HUES48 (cell line): ENCODE data around the gene TPM3.

Experiments used
- H3K27ac ChIP-seq: one replicate; pipeline ENCODE4 v1.7.0; 2013; ENCODE audit warnings: low read depth, low read length, inconsistent platforms
- H3K27me3 ChIP-seq: 2 replicates; pipeline ENCODE4 v1.6.1; 2013; ENCODE audit warnings: mild to moderate bottlenecking, low read length; ENCODE audit not compliant: control insufficient read depth, insufficient read depth
- H3K36me3 ChIP-seq: 2 replicates; pipeline ENCODE4 v1.6.1; 2013; ENCODE audit warnings: low read length; ENCODE audit not compliant: control insufficient read depth, insufficient read depth
- H3K4me1 ChIP-seq: 2 replicates; pipeline ENCODE4 v1.6.1; 2013; ENCODE audit warnings: mild to moderate bottlenecking, low read length; ENCODE audit not compliant: control insufficient read depth, insufficient read depth
- H3K4me3 ChIP-seq: 2 replicates; pipeline ENCODE4 v1.5.1; 2013; ENCODE audit warnings: mild to moderate bottlenecking, low read depth, low read length
- H3K9ac ChIP-seq: 2 replicates; pipeline ENCODE4 v1.6.1; 2013; ENCODE audit warnings: mild to moderate bottlenecking, low read depth, low read length, moderate library complexity
- H3K9me3 ChIP-seq: 2 replicates; pipeline ENCODE4 v1.6.1; 2013; ENCODE audit warnings: low read length; ENCODE audit not compliant: control insufficient read depth, insufficient read depth

TPM3 gene

GRCh38 chr1:154222518-154222917, 30.6 kb upstream of the TPM3 start:
- H3K4me3 ChIP-seq = peak overlapping the region; percentile 94
- peaks cover 22% of the 10 kb centered on the region for H3K4me1 ChIP-seq
- H3K9me3 ChIP-seq = no peaks in the 10 kb centered on the region
- H3K27me3 ChIP-seq = no peaks in the 10 kb centered on the region
- H3K36me3 ChIP-seq = peaks cover 61% of the 10 kb centered on the region
- H3K9ac ChIP-seq = no peak overlapping the region
- no peak overlapping the region for H3K27ac ChIP-seq

DNA sequence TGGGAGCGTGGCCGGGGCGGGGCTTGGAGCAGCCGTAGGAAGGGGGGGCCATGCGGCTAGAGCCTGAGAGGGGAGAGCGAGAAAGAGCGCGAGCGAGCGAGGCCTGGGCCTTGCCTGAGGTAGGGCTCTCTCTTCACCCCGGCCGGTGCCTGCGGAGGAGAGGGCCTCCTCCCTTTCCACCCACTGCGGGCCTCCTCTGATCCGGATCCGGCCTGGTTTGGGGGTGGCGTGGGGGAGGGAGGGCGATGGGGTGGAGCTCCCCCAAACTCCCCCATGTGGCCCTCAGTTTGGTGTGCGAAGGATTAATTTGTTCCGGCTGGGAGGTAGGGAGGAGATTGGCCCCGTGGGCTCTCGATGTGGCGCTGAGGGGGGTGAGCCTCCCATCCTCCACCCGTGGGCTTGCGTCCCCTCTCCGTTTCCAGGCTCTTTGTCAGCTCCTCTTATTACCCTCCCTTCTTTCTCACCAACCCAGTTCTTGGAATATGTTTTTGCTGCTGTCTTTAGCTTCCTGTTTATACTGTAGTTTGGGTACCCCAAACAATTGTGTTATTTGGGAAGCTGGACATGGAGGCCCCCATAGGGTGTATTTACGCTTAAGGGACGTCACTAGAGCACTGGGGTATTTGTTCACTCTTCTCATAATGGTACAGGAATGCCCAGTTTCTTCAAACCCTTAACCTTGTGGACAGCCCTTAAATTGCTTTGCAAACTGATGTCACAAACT, 29.5 kb upstream of the TPM3 start:
- peaks cover 56% of the 10 kb centered on the region for H3K36me3 ChIP-seq
- H3K27ac ChIP-seq = peak overlapping the region; percentile 91
- H3K27me3 ChIP-seq = no peaks in the 10 kb centered on the region
- peak overlapping the region; percentile 90 for H3K9ac ChIP-seq
- H3K4me3 ChIP-seq = peak overlapping the region; percentile 94
- H3K4me1 ChIP-seq = peaks cover 22% of the 10 kb centered on the region
- no peaks in the 10 kb centered on the region for H3K9me3 ChIP-seq

- Histone ChIP-seq H3K36me3 (peaks cover 51% of the 10 kb centered on the region), H3K4me1 (peaks cover 22% of the 10 kb centered on the region), H3K27me3 (no peaks in the 10 kb centered on the region), H3K9me3 (no peaks in the 10 kb centered on the region), H3K4me3 (peak overlapping the region; percentile 94), H3K27ac (peak overlapping the region; percentile 91), H3K9ac (peak overlapping the region; percentile 90)
These were observed 29.0 kb upstream of the TPM3 start for GRCh38 chr1:154220970-154221277.

- Histone ChIP-seq H3K9me3 (no peaks in the 10 kb centered on the region), H3K27ac (peak within 1 kb of the TSS; percentile 100), H3K4me3 (peak within 1 kb of the TSS; percentile 97), H3K36me3 (peaks cover 45% of the 10 kb centered on the region), H3K4me1 (peaks cover 22% of the 10 kb centered on the region), H3K27me3 (no peaks in the 10 kb centered on the region), H3K9ac (peak within 1 kb of the TSS; percentile 99)
These were observed 28.4 kb upstream of the TPM3 start, which contains the start of gene UBAP2L for GRCh38 chr1:154220071-154220969. Gene UBAP2L, plus strand, starts transcription at chr1:154220955. Its CDS starts 4,169 bp downstream, at chr1:154225124.

DNA sequence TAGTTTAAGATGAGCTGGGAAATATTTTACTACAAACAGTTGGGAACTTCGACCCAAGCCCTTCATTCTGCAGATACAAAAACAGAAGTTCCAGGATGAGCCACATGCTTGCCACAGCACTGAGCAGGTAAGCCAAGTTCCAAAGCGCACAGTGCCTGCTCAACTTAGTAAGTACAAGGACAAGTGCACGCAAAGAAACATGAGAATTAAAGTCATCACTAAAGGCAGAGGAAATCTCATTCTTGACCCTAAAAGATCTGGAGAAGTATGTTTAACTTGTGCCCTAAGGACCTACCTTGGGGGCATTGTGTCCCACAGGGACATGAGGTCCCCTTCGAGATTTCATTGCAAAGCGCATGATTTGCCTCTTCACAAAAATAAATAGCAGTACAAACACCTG, 27.6 kb upstream of the TPM3 start:
- Histone ChIP-seq H3K36me3 (peaks cover 42% of the 10 kb centered on the region), H3K4me3 (peak overlapping the region; percentile 97), H3K4me1 (peaks cover 22% of the 10 kb centered on the region), H3K9ac (peak overlapping the region; percentile 99), H3K9me3 (no peaks in the 10 kb centered on the region), H3K27me3 (no peaks in the 10 kb centered on the region), H3K27ac (peak overlapping the region; percentile 100)

DNA sequence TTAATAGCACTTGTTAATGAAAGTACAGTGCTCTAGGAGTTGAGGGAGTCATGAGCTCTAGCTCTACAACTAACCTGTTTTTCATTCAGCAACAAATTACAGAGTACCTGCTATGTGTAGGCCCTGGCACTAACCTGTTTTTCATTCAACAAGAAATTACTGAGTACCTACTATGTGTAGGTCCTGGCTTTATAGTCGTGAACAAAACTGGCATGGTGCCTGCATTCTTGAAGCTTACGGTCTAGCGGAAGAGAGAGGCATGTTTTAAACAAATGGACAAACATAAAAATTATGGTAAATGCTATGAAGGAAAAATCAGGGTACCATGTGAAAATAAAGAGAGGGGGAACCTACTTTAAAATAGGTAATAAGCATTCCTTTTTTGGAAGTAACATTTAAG, 26.6 kb upstream of the TPM3 start:
- H3K4me3 ChIP-seq = peak overlapping the region; percentile 97
- H3K27me3 ChIP-seq = no peaks in the 10 kb centered on the region
- peaks cover 43% of the 10 kb centered on the region for H3K36me3 ChIP-seq
- H3K9ac ChIP-seq = no peak overlapping the region
- peaks cover 19% of the 10 kb centered on the region for H3K4me1 ChIP-seq
- no peaks in the 10 kb centered on the region for H3K9me3 ChIP-seq
- no peak overlapping the region for H3K27ac ChIP-seq

DNA sequence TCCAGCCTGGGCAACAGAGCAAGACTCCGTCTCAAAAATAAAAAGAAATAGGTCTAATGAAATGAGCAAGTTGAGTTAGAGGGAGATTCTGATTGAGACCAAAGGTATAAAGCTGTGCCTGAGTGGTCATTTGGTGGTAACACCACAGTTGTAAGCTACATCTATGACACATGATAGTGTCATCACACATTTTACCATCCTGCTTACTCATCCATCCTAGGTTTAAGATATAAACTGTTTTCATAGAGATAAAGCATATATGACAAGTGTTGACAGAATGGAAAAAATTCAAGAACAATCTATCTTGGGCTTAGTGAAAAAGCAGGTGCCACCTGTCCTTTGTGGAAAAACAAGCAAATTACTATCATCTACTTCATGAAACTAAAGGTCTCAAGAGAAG, 21.4 kb upstream of the TPM3 start:
- Histone ChIP-seq H3K27me3 (no peaks in the 10 kb centered on the region), H3K9me3 (no peaks in the 10 kb centered on the region), H3K4me3 (no peak overlapping the region), H3K4me1 (no peaks in the 10 kb centered on the region), H3K27ac (no peak overlapping the region), H3K36me3 (peaks cover 74% of the 10 kb centered on the region), H3K9ac (no peak overlapping the region)

DNA sequence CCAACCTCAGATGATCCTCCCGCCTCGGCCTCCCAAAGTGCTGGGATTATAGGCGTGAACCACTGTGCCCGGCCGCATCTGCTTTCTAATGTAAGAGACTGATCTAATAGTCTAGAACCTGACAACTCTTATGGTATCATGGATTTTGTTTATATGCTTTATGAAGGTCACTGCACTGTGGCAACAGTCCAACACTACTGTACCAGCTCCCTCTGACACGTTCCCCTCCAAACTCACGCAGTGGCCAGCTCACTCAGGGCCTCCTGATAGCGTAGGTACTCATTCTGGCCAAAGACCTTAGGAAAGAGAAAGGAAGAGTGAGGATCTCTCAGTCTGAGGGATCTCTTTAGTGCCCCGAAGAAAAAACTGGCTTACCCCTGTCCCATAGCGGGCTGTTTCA, 20.2 kb upstream of the TPM3 start:
- Histone ChIP-seq H3K27ac (no peak overlapping the region), H3K9me3 (no peaks in the 10 kb centered on the region), H3K27me3 (no peaks in the 10 kb centered on the region), H3K9ac (no peak overlapping the region), H3K4me3 (no peak overlapping the region), H3K36me3 (peaks cover 72% of the 10 kb centered on the region), H3K4me1 (no peaks in the 10 kb centered on the region)

DNA sequence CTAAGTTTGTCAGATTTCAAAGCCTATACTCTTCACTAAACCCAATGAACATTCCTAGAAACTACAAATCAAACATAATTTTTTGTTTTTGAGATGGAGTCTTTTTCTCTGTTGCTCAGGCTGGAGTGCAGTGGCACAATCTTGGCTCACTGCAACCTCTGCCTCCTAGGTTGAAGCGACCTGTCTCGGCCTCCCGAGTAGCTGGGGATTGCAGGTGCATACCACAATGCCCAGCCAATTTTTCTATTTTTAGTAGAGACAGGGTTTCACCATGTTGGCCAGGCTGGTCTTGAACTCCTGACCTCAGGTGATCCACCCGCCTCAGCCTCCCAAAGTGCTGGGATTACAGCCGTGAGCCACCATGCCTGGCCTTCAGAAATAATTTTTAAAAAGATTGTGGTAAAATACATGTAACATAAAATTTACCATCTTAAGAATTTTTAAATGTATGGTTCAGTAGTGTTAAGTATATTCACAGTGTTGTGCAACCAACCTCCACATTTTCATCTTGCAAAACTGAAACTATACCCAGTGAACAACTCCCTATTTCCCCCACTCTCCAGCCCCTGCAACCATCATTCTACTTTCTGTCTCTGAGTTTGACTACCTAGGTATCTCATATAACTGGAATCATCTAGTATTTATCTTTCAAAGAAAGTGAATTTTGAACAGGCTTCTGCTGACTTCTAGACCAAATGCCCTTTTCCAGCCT, 16.9 kb upstream of the TPM3 start:
- Histone ChIP-seq H3K4me1 (no peaks in the 10 kb centered on the region), H3K36me3 (peaks cover 72% of the 10 kb centered on the region), H3K4me3 (no peak overlapping the region), H3K9ac (no peak overlapping the region), H3K9me3 (no peaks in the 10 kb centered on the region), H3K27ac (no peak overlapping the region), H3K27me3 (no peaks in the 10 kb centered on the region)

DNA sequence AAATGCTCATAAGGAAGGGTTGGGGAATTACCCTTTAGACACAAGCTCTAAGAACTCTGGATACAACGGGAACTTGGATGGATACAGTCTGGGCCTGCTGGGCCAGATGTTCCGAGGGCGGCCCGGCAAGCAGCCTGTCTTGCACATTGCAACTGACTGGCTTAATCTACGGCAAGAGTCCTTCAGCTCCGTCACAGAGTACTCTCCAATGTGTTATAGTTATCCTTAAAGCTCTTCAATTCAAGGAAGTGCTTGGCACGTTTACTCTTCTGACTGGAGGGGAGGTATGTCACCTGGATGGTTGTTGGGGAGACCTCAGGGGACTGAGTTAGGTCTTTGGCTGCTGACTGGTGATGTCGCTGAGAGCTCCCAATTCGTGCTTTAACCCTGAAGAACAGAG, 15.4 kb upstream of the TPM3 start:
- Histone ChIP-seq H3K27ac (no peak overlapping the region), H3K27me3 (no peaks in the 10 kb centered on the region)

More for the DNA sequence above, 15.4 kb upstream of the TPM3 start:
- Histone ChIP-seq H3K9me3 (no peaks in the 10 kb centered on the region), H3K4me3 (no peak overlapping the region), H3K36me3 (peaks cover 57% of the 10 kb centered on the region), H3K4me1 (no peaks in the 10 kb centered on the region), H3K9ac (no peak overlapping the region)
